HepG2 (cell line): Measurements from ENCODE around the gene AHNAK. TPM values are rescaled to one million over a fixed set of nuclear protein-coding genes. Genes with fewer than 3 reads are reported as not detected.

Experiments
- FOSL2 ChIP-seq: sonication (generic); formaldehyde crosslinking; IDR thresholded peaks from 2 replicates; pipeline ENCODE4 v1.4.0; 2020; ENCODE audit warnings: missing genetic modification reagents
- HCFC1 ChIP-seq: fragments of 150-350 bp; IDR thresholded peaks from 2 replicates; pipeline ENCODE4 v1.6.1; 2014; ENCODE audit warnings: low read depth, low read length
- HNRNPUL1 ChIP-seq: fragments of 200-400 bp; formaldehyde crosslinking; IDR thresholded peaks from 2 replicates; pipeline ENCODE4 v1.6.1; 2017; ENCODE audit warnings: low read depth, mild to moderate bottlenecking, low read length, moderate library complexity
- KLF16 ChIP-seq, 2 experiments: sonication (generic) in 1 of 2; formaldehyde crosslinking in 1 of 2; IDR thresholded peaks; 2 replicates each; pipeline versions ENCODE4 v1.6.1 to v1.8.0; 2016 to 2023; ENCODE audit warnings: missing genetic modification reagents in 2 of 2, missing compliant biosample characterization in 1 of 2
- KMT2A ChIP-seq: sonication (generic); formaldehyde crosslinking; IDR thresholded peaks from 2 replicates; pipeline ENCODE4 v1.4.0; 2020; ENCODE audit warnings: missing genetic modification reagents
- ZFP90 ChIP-seq: sonication (generic); formaldehyde crosslinking; IDR thresholded peaks from 2 replicates; pipeline ENCODE4 v1.8.0; 2022; ENCODE audit warnings: missing genetic modification reagents, mild to moderate bottlenecking, inconsistent platforms, borderline replicate concordance
- ZNF501 ChIP-seq: sonication (generic); formaldehyde crosslinking; IDR thresholded peaks from 2 replicates; pipeline ENCODE4 v1.5.1; 2020; ENCODE audit warnings: mild to moderate bottlenecking, moderate library complexity, missing genetic modification reagents
- ZSCAN21 ChIP-seq: sonication (generic); formaldehyde crosslinking; IDR thresholded peaks from 2 replicates; pipeline ENCODE4 v1.8.0; 2022; ENCODE audit warnings: mild to moderate bottlenecking, missing genetic modification reagents, moderate library complexity, borderline replicate concordance
- polyA plus RNA-seq, 8 experiments: library from polyadenylated mRNA; depleted of rRNA in 3 of 8; stranded (reverse) in 7 of 8; unstranded in 1 of 8; fragments of >200 nt; fragmentation: Illumina TruSeq in 4 of 8; extraction: Trizol in 4 of 8; gene quantifications; 2 replicates each; pipeline versions ENCODE4 v1.2.1 to v1.2.3, GENCODE V29; 2011 to 2016; ENCODE audit warnings: low read depth in 4 of 8, missing spikeins in 1 of 8, mixed read lengths in 1 of 8; ENCODE audit not compliant: insufficient read depth in 1 of 8
- total RNA-seq, 5 experiments: library from RNA; depleted of rRNA; stranded (reverse); fragments of >200 nt; fragmentation: Illumina TruSeq; extraction: Trizol; gene quantifications; 2 replicates each; pipeline ENCODE4 v1.2.3, GENCODE V29; 2016; ENCODE audit warnings: low read depth in 1 of 5
- TF ChIP-seq, protein P1 (sequence below): sonication (generic); formaldehyde crosslinking; IDR thresholded peaks from one replicate; pipeline ENCODE4 v1.5.1; 2020; ENCODE audit warnings: mild to moderate bottlenecking, missing genetic modification reagents; ENCODE audit errors: not compliant biosample characterization
- TF ChIP-seq, protein P2 (sequence below), 2 experiments: fragments of 450-650 bp in 1 of 2; sonication (generic) in 1 of 2; formaldehyde crosslinking; IDR thresholded peaks; 2 replicates each; pipeline versions ENCODE4 v1.5.0 to v1.8.0; 2020 to 2022; ENCODE audit warnings: mild to moderate bottlenecking in 1 of 2, missing genetic modification reagents in 1 of 2
- TF ChIP-seq, protein P3 (sequence below): sonication (generic); formaldehyde crosslinking; IDR thresholded peaks from 2 replicates; pipeline ENCODE4 v1.5.0; 2020; ENCODE audit warnings: missing genetic modification reagents, mild to moderate bottlenecking, borderline replicate concordance
- TF ChIP-seq, protein P4 (sequence below): sonication (generic); formaldehyde crosslinking; IDR thresholded peaks from 2 replicates; pipeline ENCODE4 v1.4.0; 2020; ENCODE audit warnings: mild to moderate bottlenecking, missing genetic modification reagents, borderline replicate concordance
- TF ChIP-seq, protein P5 (sequence below): sonication (generic); formaldehyde crosslinking; IDR thresholded peaks from 2 replicates; pipeline ENCODE4 v1.5.0; 2020; ENCODE audit warnings: missing genetic modification reagents

AHNAK gene
- total and polyA plus RNA-seq, 2 of the 13 experiments (the other 11 are each of a cell fraction or from before 2014, with no cell fraction given): 23.4 to 25.0 TPM

DNA sequence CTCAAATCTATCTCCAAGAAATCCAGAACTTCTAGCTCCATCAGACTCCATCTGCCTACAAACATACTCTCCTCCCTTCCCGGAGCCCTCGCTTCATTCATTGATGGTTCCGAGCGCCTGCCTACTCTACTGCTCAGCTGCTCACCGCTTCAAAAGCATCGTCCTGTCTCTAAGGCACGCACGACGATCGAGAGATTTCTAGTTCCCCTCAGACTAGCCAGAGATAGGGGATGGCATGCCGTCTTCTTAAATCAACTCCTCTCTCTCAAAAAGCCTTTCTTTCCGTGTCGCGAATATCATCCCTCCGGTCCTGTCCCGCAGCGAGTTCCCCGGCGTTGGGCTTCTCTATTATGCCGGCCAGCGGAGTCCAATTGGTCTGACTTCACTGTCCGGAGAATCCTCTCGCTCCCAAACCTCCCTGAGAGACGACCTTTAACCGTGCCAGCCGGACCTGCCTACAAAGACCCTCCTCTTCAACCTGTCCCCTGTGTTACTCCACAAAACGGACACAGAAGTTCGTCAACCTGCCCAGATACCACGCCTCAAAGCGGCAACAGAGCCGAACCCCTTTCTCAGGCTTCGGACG is 26.5 kb upstream of the AHNAK start (continued):
- TF ChIP-seq, protein P1, sequence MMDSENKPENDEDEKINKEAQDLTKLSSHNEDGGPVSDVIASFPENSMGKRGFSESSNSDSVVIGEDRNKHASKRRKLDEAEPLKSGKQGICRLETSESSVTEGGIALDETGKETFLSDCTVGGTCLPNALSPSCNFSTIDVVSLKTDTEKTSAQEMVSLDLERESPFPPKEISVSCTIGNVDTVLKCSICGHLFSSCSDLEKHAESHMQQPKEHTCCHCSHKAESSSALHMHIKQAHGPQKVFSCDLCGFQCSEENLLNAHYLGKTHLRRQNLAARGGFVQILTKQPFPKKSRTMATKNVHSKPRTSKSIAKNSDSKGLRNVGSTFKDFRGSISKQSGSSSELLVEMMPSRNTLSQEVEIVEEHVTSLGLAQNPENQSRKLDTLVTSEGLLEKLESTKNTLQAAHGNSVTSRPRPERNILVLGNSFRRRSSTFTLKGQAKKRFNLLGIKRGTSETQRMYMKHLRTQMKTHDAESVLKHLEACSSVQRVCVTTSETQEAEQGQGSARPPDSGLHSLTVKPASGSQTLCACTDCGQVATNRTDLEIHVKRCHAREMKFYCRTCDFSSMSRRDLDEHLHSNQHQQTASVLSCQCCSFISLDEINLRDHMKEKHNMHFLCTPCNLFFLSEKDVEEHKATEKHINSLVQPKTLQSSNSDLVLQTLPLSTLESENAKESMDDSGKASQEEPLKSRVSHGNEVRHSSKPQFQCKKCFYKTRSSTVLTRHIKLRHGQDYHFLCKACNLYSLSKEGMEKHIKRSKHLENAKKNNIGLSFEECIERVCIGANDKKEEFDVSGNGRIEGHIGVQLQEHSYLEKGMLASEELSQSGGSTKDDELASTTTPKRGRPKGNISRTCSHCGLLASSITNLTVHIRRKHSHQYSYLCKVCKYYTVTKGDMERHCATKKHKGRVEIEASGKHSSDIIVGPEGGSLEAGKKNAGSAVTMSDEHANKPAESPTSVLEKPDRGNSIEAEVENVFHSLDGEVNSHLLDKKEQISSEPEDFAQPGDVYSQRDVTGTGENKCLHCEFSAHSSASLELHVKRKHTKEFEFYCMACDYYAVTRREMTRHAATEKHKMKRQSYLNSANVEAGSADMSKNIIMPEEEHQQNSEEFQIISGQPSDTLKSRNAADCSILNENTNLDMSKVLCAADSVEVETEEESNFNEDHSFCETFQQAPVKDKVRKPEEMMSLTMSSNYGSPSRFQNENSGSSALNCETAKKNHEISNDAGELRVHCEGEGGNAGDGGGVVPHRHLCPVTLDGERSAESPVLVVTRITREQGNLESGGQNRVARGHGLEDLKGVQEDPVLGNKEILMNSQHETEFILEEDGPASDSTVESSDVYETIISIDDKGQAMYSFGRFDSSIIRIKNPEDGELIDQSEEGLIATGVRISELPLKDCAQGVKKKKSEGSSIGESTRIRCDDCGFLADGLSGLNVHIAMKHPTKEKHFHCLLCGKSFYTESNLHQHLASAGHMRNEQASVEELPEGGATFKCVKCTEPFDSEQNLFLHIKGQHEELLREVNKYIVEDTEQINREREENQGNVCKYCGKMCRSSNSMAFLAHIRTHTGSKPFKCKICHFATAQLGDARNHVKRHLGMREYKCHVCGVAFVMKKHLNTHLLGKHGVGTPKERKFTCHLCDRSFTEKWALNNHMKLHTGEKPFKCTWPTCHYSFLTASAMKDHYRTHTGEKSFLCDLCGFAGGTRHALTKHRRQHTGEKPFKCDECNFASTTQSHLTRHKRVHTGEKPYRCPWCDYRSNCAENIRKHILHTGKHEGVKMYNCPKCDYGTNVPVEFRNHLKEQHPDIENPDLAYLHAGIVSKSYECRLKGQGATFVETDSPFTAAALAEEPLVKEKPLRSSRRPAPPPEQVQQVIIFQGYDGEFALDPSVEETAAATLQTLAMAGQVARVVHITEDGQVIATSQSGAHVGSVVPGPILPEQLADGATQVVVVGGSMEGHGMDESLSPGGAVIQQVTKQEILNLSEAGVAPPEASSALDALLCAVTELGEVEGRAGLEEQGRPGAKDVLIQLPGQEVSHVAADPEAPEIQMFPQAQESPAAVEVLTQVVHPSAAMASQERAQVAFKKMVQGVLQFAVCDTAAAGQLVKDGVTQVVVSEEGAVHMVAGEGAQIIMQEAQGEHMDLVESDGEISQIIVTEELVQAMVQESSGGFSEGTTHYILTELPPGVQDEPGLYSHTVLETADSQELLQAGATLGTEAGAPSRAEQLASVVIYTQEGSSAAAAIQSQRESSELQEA (CRISPR knock-in tag): no peak
- TF ChIP-seq FOSL2 (CRISPR knock-in tag) (no peak), ZFP90 (CRISPR knock-in tag) (no peak; the same call in 1 of the 2 replicates), ZSCAN21 (CRISPR knock-in tag) (no peak), ZNF501 (CRISPR knock-in tag) (no peak), HCFC1 (no peak), HNRNPUL1 (no peak), KMT2A (CRISPR knock-in tag) (peak; percentile 27; the same call in 1 of the 2 replicates), KLF16 (CRISPR knock-in tag; IDR thresholded peaks at IDR 0.05) (no peak)
- TF ChIP-seq, protein P2, sequence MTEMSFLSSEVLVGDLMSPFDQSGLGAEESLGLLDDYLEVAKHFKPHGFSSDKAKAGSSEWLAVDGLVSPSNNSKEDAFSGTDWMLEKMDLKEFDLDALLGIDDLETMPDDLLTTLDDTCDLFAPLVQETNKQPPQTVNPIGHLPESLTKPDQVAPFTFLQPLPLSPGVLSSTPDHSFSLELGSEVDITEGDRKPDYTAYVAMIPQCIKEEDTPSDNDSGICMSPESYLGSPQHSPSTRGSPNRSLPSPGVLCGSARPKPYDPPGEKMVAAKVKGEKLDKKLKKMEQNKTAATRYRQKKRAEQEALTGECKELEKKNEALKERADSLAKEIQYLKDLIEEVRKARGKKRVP (CRISPR knock-in tag; IDR thresholded peaks at IDR 0.05): no peak
- TF ChIP-seq, protein P3, sequence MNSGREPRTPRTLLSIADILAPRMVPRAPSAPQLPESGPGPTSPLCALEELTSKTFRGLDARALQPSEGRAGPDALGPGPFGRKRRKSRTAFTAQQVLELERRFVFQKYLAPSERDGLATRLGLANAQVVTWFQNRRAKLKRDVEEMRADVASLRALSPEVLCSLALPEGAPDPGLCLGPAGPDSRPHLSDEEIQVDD: no peak
- TF ChIP-seq, protein P4, sequence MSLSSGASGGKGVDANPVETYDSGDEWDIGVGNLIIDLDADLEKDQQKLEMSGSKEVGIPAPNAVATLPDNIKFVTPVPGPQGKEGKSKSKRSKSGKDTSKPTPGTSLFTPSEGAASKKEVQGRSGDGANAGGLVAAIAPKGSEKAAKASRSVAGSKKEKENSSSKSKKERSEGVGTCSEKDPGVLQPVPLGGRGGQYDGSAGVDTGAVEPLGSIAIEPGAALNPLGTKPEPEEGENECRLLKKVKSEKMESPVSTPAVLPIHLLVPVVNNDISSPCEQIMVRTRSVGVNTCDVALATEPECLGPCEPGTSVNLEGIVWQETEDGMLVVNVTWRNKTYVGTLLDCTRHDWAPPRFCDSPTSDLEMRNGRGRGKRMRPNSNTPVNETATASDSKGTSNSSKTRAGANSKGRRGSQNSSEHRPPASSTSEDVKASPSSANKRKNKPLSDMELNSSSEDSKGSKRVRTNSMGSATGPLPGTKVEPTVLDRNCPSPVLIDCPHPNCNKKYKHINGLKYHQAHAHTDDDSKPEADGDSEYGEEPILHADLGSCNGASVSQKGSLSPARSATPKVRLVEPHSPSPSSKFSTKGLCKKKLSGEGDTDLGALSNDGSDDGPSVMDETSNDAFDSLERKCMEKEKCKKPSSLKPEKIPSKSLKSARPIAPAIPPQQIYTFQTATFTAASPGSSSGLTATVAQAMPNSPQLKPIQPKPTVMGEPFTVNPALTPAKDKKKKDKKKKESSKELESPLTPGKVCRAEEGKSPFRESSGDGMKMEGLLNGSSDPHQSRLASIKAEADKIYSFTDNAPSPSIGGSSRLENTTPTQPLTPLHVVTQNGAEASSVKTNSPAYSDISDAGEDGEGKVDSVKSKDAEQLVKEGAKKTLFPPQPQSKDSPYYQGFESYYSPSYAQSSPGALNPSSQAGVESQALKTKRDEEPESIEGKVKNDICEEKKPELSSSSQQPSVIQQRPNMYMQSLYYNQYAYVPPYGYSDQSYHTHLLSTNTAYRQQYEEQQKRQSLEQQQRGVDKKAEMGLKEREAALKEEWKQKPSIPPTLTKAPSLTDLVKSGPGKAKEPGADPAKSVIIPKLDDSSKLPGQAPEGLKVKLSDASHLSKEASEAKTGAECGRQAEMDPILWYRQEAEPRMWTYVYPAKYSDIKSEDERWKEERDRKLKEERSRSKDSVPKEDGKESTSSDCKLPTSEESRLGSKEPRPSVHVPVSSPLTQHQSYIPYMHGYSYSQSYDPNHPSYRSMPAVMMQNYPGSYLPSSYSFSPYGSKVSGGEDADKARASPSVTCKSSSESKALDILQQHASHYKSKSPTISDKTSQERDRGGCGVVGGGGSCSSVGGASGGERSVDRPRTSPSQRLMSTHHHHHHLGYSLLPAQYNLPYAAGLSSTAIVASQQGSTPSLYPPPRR (CRISPR knock-in tag): no peak
- TF ChIP-seq, protein P5, sequence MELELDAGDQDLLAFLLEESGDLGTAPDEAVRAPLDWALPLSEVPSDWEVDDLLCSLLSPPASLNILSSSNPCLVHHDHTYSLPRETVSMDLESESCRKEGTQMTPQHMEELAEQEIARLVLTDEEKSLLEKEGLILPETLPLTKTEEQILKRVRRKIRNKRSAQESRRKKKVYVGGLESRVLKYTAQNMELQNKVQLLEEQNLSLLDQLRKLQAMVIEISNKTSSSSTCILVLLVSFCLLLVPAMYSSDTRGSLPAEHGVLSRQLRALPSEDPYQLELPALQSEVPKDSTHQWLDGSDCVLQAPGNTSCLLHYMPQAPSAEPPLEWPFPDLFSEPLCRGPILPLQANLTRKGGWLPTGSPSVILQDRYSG (CRISPR knock-in tag): no peak
